ENCODE data around the gene ADAM12.

ADAM12 gene

GRCh38 chr10:126016882-126017281, 371.4 kb downstream of the ADAM12 start:
- POLR2A ChIA-PET, result no interaction called here
- CTCF ChIA-PET, result interaction anchor here (0.6 kb wide), 1 partner anchor 182 kb away, joined by 5 read pairs; no protein-coding TSS in a partner anchor
- no peak for DNase-seq (ENCODE audit: extremely low spot score)
- no peak for TF ChIP-seq SUZ12 (IDR thresholded peaks at IDR 0.05)
- TF ChIP-seq PKNOX1 (IDR thresholded peaks at IDR 0.05), result no peak
- TF ChIP-seq TARDBP (IDR thresholded peaks at IDR 0.05), result no peak
- no peak for TF ChIP-seq ELF4 (IDR thresholded peaks at IDR 0.05)
- no peak for TF ChIP-seq NFRKB (IDR thresholded peaks at IDR 0.05)
- no peak for TF ChIP-seq BHLHE40 (IDR thresholded peaks at IDR 0.05; ENCODE audit: borderline replicate concordance)
- no peak for TF ChIP-seq ARNT (IDR thresholded peaks at IDR 0.05)
- no peak for TF ChIP-seq FOXM1 (IDR thresholded peaks at IDR 0.05; ENCODE audit: borderline replicate concordance)
- TF ChIP-seq FOXK2 (IDR thresholded peaks at IDR 0.05), result no peak

- POLR2A ChIA-PET, result no interaction called here
- no peak for DNase-seq (ENCODE audit: extremely low spot score)
- CTCF ChIA-PET, result no interaction called here
- no peak for TF ChIP-seq CTBP1 (IDR thresholded peaks at IDR 0.05; ENCODE audit: borderline replicate concordance)
- no peak for TF ChIP-seq BHLHE40 (IDR thresholded peaks at IDR 0.05; ENCODE audit: borderline replicate concordance)
- TF ChIP-seq ELF4 (IDR thresholded peaks at IDR 0.05), result no peak
- TF ChIP-seq SUZ12 (IDR thresholded peaks at IDR 0.05), result no peak
- no peak for TF ChIP-seq ZNF384 (IDR thresholded peaks at IDR 0.05)
- TF ChIP-seq FOXK2 (IDR thresholded peaks at IDR 0.05), result no peak
- no peak for TF ChIP-seq LEF1 (IDR thresholded peaks at IDR 0.05; ENCODE audit: borderline replicate concordance)
- no peak for TF ChIP-seq ARNT (IDR thresholded peaks at IDR 0.05)
- no peak for TF ChIP-seq NFRKB (IDR thresholded peaks at IDR 0.05)
- no peak for TF ChIP-seq TARDBP (IDR thresholded peaks at IDR 0.05)
- TF ChIP-seq HDGF (IDR thresholded peaks at IDR 0.05; ENCODE audit: borderline replicate concordance), result no peak
- TF ChIP-seq SP1 (IDR thresholded peaks at IDR 0.05), result no peak
- TF ChIP-seq FOXA1 (IDR thresholded peaks at IDR 0.05), result no peak
- TF ChIP-seq PKNOX1 (IDR thresholded peaks at IDR 0.05), result no peak
- no peak for TF ChIP-seq L3MBTL2 (conservative IDR thresholded peaks at IDR 0.05)
- TF ChIP-seq FOXM1 (IDR thresholded peaks at IDR 0.05; ENCODE audit: borderline replicate concordance), result no peak
Measured at GRCh38 chr10:126016156-126016805, 372.0 kb downstream of the ADAM12 start.

GRCh38 chr10:126015413-126015812, 372.9 kb downstream of the ADAM12 start:
- CTCF ChIA-PET, result no interaction called here
- POLR2A ChIA-PET, result no interaction called here
- no peak for DNase-seq (ENCODE audit: extremely low spot score)
- no peak for TF ChIP-seq SP1 (IDR thresholded peaks at IDR 0.05)
- TF ChIP-seq NFRKB (IDR thresholded peaks at IDR 0.05), result no peak
- TF ChIP-seq L3MBTL2 (conservative IDR thresholded peaks at IDR 0.05), result no peak
- TF ChIP-seq SUZ12 (IDR thresholded peaks at IDR 0.05), result no peak
- TF ChIP-seq TARDBP (IDR thresholded peaks at IDR 0.05), result no peak
- no peak for TF ChIP-seq LEF1 (IDR thresholded peaks at IDR 0.05; ENCODE audit: borderline replicate concordance)
- no peak for TF ChIP-seq FOXA1 (IDR thresholded peaks at IDR 0.05)

GRCh38 chr10:126014309-126014708, 374.0 kb downstream of the ADAM12 start:
- TF ChIP-seq ZNF384 (IDR thresholded peaks at IDR 0.05), result no peak
- TF ChIP-seq SUZ12 (IDR thresholded peaks at IDR 0.05), result no peak
- TF ChIP-seq PKNOX1 (IDR thresholded peaks at IDR 0.05), result no peak
- TF ChIP-seq HDGF (IDR thresholded peaks at IDR 0.05; ENCODE audit: borderline replicate concordance), result no peak
- TF ChIP-seq ARNT (IDR thresholded peaks at IDR 0.05), result no peak
- no peak for TF ChIP-seq LEF1 (IDR thresholded peaks at IDR 0.05; ENCODE audit: borderline replicate concordance)
- no peak for TF ChIP-seq CTBP1 (IDR thresholded peaks at IDR 0.05; ENCODE audit: borderline replicate concordance)
- no peak for TF ChIP-seq ELF4 (IDR thresholded peaks at IDR 0.05)
- no peak for TF ChIP-seq L3MBTL2 (conservative IDR thresholded peaks at IDR 0.05)
- TF ChIP-seq NFRKB (IDR thresholded peaks at IDR 0.05), result no peak
- no peak for TF ChIP-seq SP1 (IDR thresholded peaks at IDR 0.05)
- TF ChIP-seq FOXA1 (IDR thresholded peaks at IDR 0.05), result no peak
- no peak for DNase-seq (ENCODE audit: extremely low spot score)
- POLR2A ChIA-PET, result no interaction called here
- CTCF ChIA-PET, result interaction anchor here (0.7 kb wide), 1 partner anchor 89 kb away, joined by 3 read pairs; no protein-coding TSS in a partner anchor

- no peak for DNase-seq (ENCODE audit: extremely low spot score)
- TF ChIP-seq NFRKB (IDR thresholded peaks at IDR 0.05), result no peak
- TF ChIP-seq TARDBP (IDR thresholded peaks at IDR 0.05), result no peak
- no peak for TF ChIP-seq FOXK2 (IDR thresholded peaks at IDR 0.05)
- no peak for TF ChIP-seq ZNF384 (IDR thresholded peaks at IDR 0.05)
- no peak for TF ChIP-seq CTBP1 (IDR thresholded peaks at IDR 0.05; ENCODE audit: borderline replicate concordance)
- TF ChIP-seq SUZ12 (IDR thresholded peaks at IDR 0.05), result no peak
- POLR2A ChIA-PET, result no interaction called here
- CTCF ChIA-PET, result no interaction called here
Measured at GRCh38 chr10:126013489-126014281, 374.6 kb downstream of the ADAM12 start.

GRCh38 chr10:126012485-126012884, 375.8 kb downstream of the ADAM12 start:
- POLR2A ChIA-PET, result no interaction called here
- CTCF ChIA-PET, result no interaction called here
- no peak for DNase-seq (ENCODE audit: extremely low spot score)
- TF ChIP-seq HDGF (IDR thresholded peaks at IDR 0.05; ENCODE audit: borderline replicate concordance) (no peak), ARNT (IDR thresholded peaks at IDR 0.05) (no peak), PKNOX1 (IDR thresholded peaks at IDR 0.05) (no peak), NFRKB (IDR thresholded peaks at IDR 0.05) (no peak), FOXM1 (IDR thresholded peaks at IDR 0.05; ENCODE audit: borderline replicate concordance) (no peak), ELF4 (IDR thresholded peaks at IDR 0.05) (no peak), L3MBTL2 (conservative IDR thresholded peaks at IDR 0.05) (no peak), FOXA1 (IDR thresholded peaks at IDR 0.05) (no peak), SP1 (IDR thresholded peaks at IDR 0.05) (no peak), TARDBP (IDR thresholded peaks at IDR 0.05) (no peak), FOXK2 (IDR thresholded peaks at IDR 0.05) (no peak), BHLHE40 (IDR thresholded peaks at IDR 0.05; ENCODE audit: borderline replicate concordance) (no peak)
